ENCODE measurements around the gene GPHN. TPM values are rescaled to one million over a fixed set of nuclear protein-coding genes. Genes with fewer than 3 reads are reported as not detected.

GPHN gene
- total RNA-seq, 1 donor from 2014 or later, result 24.9 TPM

DNA sequence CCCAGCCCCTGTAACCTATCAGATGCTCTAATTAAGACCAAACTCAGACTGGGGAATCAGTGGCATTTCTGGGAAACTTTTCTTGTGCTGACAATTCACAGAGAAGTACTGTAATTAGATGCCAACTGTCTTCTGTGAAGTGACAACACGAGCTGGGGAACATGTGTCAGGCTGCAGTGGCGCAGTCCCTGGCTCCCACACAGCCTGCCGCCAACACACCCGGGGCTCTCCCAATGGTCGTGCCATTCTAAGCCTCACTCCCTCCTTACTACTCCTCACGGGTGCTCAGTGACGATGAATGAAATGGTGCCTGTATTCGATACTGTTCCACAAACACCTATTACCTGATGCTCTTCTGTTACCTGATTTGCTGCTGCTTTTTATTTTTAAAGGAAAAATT, 699.9 kb downstream of the GPHN start:
- no peak for DNase-seq (ENCODE audit: low spot score, unreplicated experiment)
- no peak overlapping the region for H3K4me3 Mint-ChIP-seq (ENCODE audit: low read depth)
- no peaks in the 10 kb centered on the region for H3K4me1 Mint-ChIP-seq (ENCODE audit: low read depth)
- H3K9me3 Mint-ChIP-seq (ENCODE audit: low read depth), result no peaks in the 10 kb centered on the region
- no peaks in the 10 kb centered on the region for H3K36me3 Mint-ChIP-seq (ENCODE audit: insufficient read depth)
- no peak overlapping the region for H3K27ac Mint-ChIP-seq
- TF ChIP-seq, protein P1, sequence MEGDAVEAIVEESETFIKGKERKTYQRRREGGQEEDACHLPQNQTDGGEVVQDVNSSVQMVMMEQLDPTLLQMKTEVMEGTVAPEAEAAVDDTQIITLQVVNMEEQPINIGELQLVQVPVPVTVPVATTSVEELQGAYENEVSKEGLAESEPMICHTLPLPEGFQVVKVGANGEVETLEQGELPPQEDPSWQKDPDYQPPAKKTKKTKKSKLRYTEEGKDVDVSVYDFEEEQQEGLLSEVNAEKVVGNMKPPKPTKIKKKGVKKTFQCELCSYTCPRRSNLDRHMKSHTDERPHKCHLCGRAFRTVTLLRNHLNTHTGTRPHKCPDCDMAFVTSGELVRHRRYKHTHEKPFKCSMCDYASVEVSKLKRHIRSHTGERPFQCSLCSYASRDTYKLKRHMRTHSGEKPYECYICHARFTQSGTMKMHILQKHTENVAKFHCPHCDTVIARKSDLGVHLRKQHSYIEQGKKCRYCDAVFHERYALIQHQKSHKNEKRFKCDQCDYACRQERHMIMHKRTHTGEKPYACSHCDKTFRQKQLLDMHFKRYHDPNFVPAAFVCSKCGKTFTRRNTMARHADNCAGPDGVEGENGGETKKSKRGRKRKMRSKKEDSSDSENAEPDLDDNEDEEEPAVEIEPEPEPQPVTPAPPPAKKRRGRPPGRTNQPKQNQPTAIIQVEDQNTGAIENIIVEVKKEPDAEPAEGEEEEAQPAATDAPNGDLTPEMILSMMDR (IDR thresholded peaks at IDR 0.05; ENCODE audit: unreplicated experiment), result no peak
- H3K27me3 Mint-ChIP-seq, result no peaks in the 10 kb centered on the region

DNA sequence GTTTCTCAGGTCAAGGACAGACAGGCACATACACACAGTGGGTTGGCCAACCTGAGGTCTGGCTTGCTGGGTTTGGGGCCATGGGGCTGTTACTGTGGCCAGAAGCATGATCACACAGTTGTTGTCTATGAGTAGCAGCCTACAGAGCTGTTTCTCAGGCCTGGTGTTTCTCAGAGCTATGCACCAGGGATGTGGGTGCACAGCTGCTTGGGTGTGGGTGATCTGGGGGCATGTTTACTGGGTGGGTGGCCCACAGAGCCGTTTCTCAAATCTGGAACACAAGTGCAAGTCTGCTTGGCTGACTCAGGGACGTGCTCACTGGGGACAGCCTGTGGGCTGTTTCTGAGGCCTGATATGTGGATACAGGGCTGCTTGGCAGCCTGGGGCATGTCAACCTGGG, 710.2 kb downstream of the GPHN start:
- DNase-seq (ENCODE audit: low spot score, unreplicated experiment), result no peak
- H3K4me3 Mint-ChIP-seq (ENCODE audit: low read depth), result no peak overlapping the region
- H3K4me1 Mint-ChIP-seq (ENCODE audit: low read depth), result peaks cover 1% of the 10 kb centered on the region
- no peak overlapping the region for H3K27ac Mint-ChIP-seq
- no peaks in the 10 kb centered on the region for H3K27me3 Mint-ChIP-seq
- no peaks in the 10 kb centered on the region for H3K9me3 Mint-ChIP-seq (ENCODE audit: low read depth)
- H3K36me3 Mint-ChIP-seq (ENCODE audit: insufficient read depth), result no peaks in the 10 kb centered on the region
- TF ChIP-seq, protein P1 (IDR thresholded peaks at IDR 0.05; ENCODE audit: unreplicated experiment), result no peak

DNA sequence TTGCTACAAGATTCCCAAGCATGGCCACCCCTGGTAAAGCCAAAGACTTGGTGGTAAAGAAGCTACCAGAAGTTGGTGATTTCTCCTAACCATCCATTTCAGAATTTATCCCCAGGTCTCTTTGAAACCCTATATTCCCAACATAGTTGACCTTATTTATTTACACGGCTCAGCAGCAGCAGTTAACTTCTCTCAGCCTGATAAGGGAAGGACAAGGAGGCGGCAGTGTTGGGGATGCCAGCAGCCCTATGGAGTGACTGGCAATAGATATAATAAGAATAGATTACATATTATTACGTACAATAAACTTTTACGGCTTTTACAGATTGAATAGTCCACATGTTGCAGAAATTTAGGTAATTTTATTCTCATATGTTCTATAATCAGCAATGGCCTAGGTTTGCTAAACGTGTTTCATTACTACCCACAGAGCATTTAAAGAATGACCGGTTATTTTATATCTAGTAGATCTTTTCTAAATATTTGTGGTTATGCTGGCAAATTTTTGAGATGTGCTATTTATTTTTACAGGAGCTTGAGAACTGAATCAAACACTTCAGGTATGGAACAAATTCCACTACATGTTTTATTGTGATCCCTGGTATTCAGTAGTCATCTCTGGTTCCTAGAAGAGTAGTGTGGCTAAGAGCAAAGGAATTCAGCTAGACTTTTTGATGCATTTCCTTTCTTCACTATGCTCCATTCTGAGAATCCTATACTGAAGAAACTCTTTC, 713.5 kb downstream of the GPHN start:
- Mint-ChIP-seq H3K27ac (no peak overlapping the region), H3K4me3 (ENCODE audit: low read depth) (no peak overlapping the region), H3K36me3 (ENCODE audit: insufficient read depth) (no peaks in the 10 kb centered on the region), H3K4me1 (ENCODE audit: low read depth) (peaks cover 1% of the 10 kb centered on the region), H3K27me3 (no peaks in the 10 kb centered on the region), H3K9me3 (ENCODE audit: low read depth) (no peaks in the 10 kb centered on the region)
- TF ChIP-seq, protein P1 (IDR thresholded peaks at IDR 0.05; ENCODE audit: unreplicated experiment), result no peak
- no peak for DNase-seq (ENCODE audit: low spot score, unreplicated experiment)

DNA sequence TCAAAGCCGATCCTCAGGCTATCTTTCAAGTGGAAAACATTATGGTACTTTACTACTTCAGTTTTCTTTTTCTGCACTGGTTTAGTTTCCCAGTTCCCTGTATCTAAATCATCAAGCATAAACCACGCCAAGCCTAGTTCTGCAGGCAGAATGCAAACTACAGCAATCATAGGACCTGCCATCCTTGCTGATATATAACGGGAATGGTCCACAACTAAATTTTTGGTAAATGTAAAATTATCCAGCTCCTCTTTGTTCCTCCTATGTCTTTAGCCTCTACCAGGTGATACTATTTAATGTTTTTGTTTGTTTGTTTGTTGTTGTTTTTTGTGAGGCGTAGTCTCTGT, 714.0 kb downstream of the GPHN start:
- no peak overlapping the region for H3K27ac Mint-ChIP-seq
- DNase-seq (ENCODE audit: low spot score, unreplicated experiment), result no peak

DNA sequence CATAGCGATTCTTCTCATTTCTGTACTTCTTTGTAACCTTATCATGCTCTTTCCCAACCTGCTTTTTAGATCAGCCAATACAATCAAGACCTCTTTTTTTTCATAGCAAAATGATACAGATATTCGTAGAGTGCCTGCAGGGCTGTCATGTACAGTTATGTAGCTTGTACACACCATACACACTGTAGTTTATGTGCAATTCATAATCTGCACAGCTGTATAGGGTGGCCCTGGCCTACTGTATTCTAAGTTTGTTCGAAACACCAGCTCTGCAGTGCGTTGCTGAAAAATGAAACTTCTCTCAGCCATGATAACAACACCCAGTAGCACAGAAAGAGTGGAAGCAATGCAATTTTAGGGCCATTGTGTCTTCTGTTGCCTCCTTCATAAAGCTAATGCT, 717.6 kb downstream of the GPHN start:
- DNase-seq (ENCODE audit: low spot score, unreplicated experiment), result no peak
- Mint-ChIP-seq H3K4me1 (ENCODE audit: low read depth) (peaks cover 1% of the 10 kb centered on the region), H3K36me3 (ENCODE audit: insufficient read depth) (no peaks in the 10 kb centered on the region), H3K9me3 (ENCODE audit: low read depth) (no peaks in the 10 kb centered on the region), H3K27ac (no peak overlapping the region), H3K27me3 (no peaks in the 10 kb centered on the region), H3K4me3 (ENCODE audit: low read depth) (no peak overlapping the region)
- TF ChIP-seq, protein P1 (IDR thresholded peaks at IDR 0.05; ENCODE audit: unreplicated experiment), result no peak

More for the DNA sequence above, 714.0 kb downstream of the GPHN start:
- H3K4me3 Mint-ChIP-seq (ENCODE audit: low read depth), result no peak overlapping the region
- no peaks in the 10 kb centered on the region for H3K36me3 Mint-ChIP-seq (ENCODE audit: insufficient read depth)
- no peaks in the 10 kb centered on the region for H3K9me3 Mint-ChIP-seq (ENCODE audit: low read depth)
- peaks cover 1% of the 10 kb centered on the region for H3K4me1 Mint-ChIP-seq (ENCODE audit: low read depth)
- no peaks in the 10 kb centered on the region for H3K27me3 Mint-ChIP-seq
- TF ChIP-seq, protein P1 (IDR thresholded peaks at IDR 0.05; ENCODE audit: unreplicated experiment), result no peak

Measured in progenitor cell of endocrine pancreas (in vitro differentiated cells).